CD14-positive monocyte (primary cell): Measurements from ENCODE around the gene DSTN. TPM values are rescaled to one million over a fixed set of nuclear protein-coding genes. Genes with fewer than 3 reads are reported as not detected.
"Not testable (repeated sequence)": the region's sequence is repeated elsewhere in the genome, so short reads cannot be mapped to it uniquely, and the experiment has no call there.

Source experiments
- DNase-seq, 3 donors: peaks; one replicate each; pipeline ENCODE4 v3.0.0-alpha.2; 2011 to 2022
- H2AFZ ChIP-seq: 2 replicates; pipeline ENCODE4 v1.6.0; 2012; ENCODE audit warnings: mild to moderate bottlenecking, low read depth, low read length, inconsistent platforms; ENCODE audit not compliant: insufficient read depth, poor library complexity, severe bottlenecking
- H3K27ac ChIP-seq, 2 donors: 1 replicate in 1 of 2; 2 replicates in 1 of 2; pipeline ENCODE4 v1.5.1; 2012 to 2013; ENCODE audit warnings: low read length in 2 of 2, control low read depth in 1 of 2, inconsistent platforms in 1 of 2, low read depth in 1 of 2, mild to moderate bottlenecking in 1 of 2
- H3K27me3 ChIP-seq, 2 donors: one replicate each; pipeline versions ENCODE4 v1.6.0 to v1.6.1; 2011 to 2013; ENCODE audit warnings: low read length in 2 of 2; ENCODE audit not compliant: control insufficient read depth in 2 of 2, insufficient read depth in 2 of 2
- H3K36me3 ChIP-seq, 2 donors: replicated peaks in 1 of 2; 1 replicate in 1 of 2; 2 replicates in 1 of 2; pipeline versions ENCODE4 v1.5.1 to v1.6.1; 2012 to 2013; ENCODE audit warnings: low read length in 2 of 2, control low read depth in 1 of 2, inconsistent platforms in 1 of 2, mild to moderate bottlenecking in 1 of 2; ENCODE audit not compliant: insufficient read depth in 2 of 2, control insufficient read depth in 1 of 2
- H3K4me1 ChIP-seq, 2 donors: 1 replicate in 1 of 2; 2 replicates in 1 of 2; pipeline versions ENCODE4 v1.5.1 to v1.6.1; 2012 to 2013; ENCODE audit warnings: low read length in 2 of 2, control low read depth in 1 of 2, inconsistent platforms in 1 of 2, mild to moderate bottlenecking in 1 of 2, moderate library complexity in 1 of 2; ENCODE audit not compliant: insufficient read depth in 2 of 2, control insufficient read depth in 1 of 2
- H3K4me2 ChIP-seq: replicated peaks from 2 replicates; pipeline ENCODE3; 2012; ENCODE audit warnings: low read length, moderate library complexity, mild to moderate bottlenecking; ENCODE audit not compliant: poor library complexity, severe bottlenecking; ENCODE audit errors: extremely low read depth
- H3K4me3 ChIP-seq, 3 experiments: fragments of 200-600 bp in 1 of 3; sonication (generic) in 1 of 3; replicated peaks in 1 of 3; 1 replicate in 2 of 3; 2 replicates in 1 of 3; pipeline ENCODE4 v1.5.1; 2011 to 2013; ENCODE audit warnings: low read length in 3 of 3, mild to moderate bottlenecking in 3 of 3, control low read depth in 2 of 3, low read depth in 2 of 3, inconsistent platforms in 1 of 3, moderate library complexity in 1 of 3
- H3K79me2 ChIP-seq: 2 replicates; pipeline ENCODE4 v1.6.0; 2012; ENCODE audit warnings: mild to moderate bottlenecking, control low read depth, inconsistent platforms, low read length, moderate library complexity; ENCODE audit not compliant: insufficient read depth
- H3K9ac ChIP-seq: 2 replicates; pipeline ENCODE4 v1.6.0; 2017; ENCODE audit warnings: low read length, mild to moderate bottlenecking; ENCODE audit not compliant: insufficient read depth, poor library complexity, severe bottlenecking
- H3K9me3 ChIP-seq, 2 donors: replicated peaks in 1 of 2; 1 replicate in 1 of 2; 2 replicates in 1 of 2; pipeline versions ENCODE4 v1.5.1 to v1.6.1; 2012 to 2013; ENCODE audit warnings: low read length in 2 of 2, control low read depth in 1 of 2; ENCODE audit not compliant: control insufficient read depth in 1 of 2, insufficient read depth in 1 of 2
- H4K20me1 ChIP-seq: 2 replicates; pipeline ENCODE4 v1.6.0; 2012; ENCODE audit warnings: mild to moderate bottlenecking, low read length, control low read depth, moderate library complexity; ENCODE audit not compliant: insufficient read depth
- H3K27ac Mint-ChIP-seq, 7 donors: one replicate each; pipeline ENCODE4 v1.8.0; 2020; ENCODE audit warnings: mild to moderate bottlenecking in 7 of 7, mixed read lengths in 7 of 7, moderate library complexity in 6 of 7, inconsistent platforms in 2 of 7
- H3K27me3 Mint-ChIP-seq, 3 donors: one replicate each; pipeline ENCODE4 v1.8.0; 2021 to 2022; ENCODE audit warnings: low read depth in 3 of 3, mild to moderate bottlenecking in 3 of 3, mixed read lengths in 3 of 3, moderate library complexity in 3 of 3, inconsistent platforms in 1 of 3
- H3K36me3 Mint-ChIP-seq, 2 donors: one replicate each; pipeline ENCODE4 v1.8.0; 2020; ENCODE audit warnings: mixed read lengths in 2 of 2, inconsistent platforms in 1 of 2, mild to moderate bottlenecking in 1 of 2
- H3K4me1 Mint-ChIP-seq: one replicate; pipeline ENCODE4 v1.8.0; 2020; ENCODE audit warnings: mild to moderate bottlenecking, mixed read lengths
- H3K4me3 Mint-ChIP-seq, 2 donors: one replicate each; pipeline ENCODE4 v1.8.0; 2020; ENCODE audit warnings: mild to moderate bottlenecking in 2 of 2, mixed read lengths in 2 of 2, moderate library complexity in 1 of 2
- H3K9me3 Mint-ChIP-seq, 7 donors: one replicate each; pipeline ENCODE4 v1.8.0; 2020 to 2022; ENCODE audit warnings: mixed read lengths in 7 of 7, mild to moderate bottlenecking in 6 of 7, moderate library complexity in 6 of 7, inconsistent platforms in 2 of 7
- CTCF ChIP-seq: fragments of 200-600 bp; IDR thresholded peaks from one replicate; pipeline ENCODE4 v1.8.0; 2022; ENCODE audit warnings: antibody characterized with exemption, mild to moderate bottlenecking
- WGBS: methylation state at CpG from one replicate; pipeline ENCODE4 v1.1.5; 2013; ENCODE audit warnings: missing lambda C conversion rate; ENCODE audit not compliant: insufficient coverage; 5-methylcytosine and 5-hydroxymethylcytosine counted together
- intact Hi-C, 2 donors: fragments of 100-400 bp; cut with micrococcal nuclease; formaldehyde crosslinking; loops; one replicate each; pipeline versions ENCODE4 v1.15.0 to v1.15.1; 2023
- polyA plus RNA-seq, 3 donors: library from polyadenylated mRNA; depleted of rRNA in 1 of 3; unstranded in 2 of 3; stranded (reverse) in 1 of 3; fragments of 300-500 nt in 2 of 3; fragments of >200 nt in 1 of 3; fragmentation: Illumina TruSeq in 2 of 3; gene quantifications; 1 replicate in 2 of 3; 2 replicates in 1 of 3; pipeline ENCODE4 v1.2.3, GENCODE V29; 2012 to 2021

Gene DSTN
- polyA plus RNA-seq, 3 donors, result 15.6 to 63.8 (median 58.4) TPM

- Mint-ChIP-seq H3K4me1 (peaks cover 5% of the 10 kb centered on the region), H3K36me3 (peaks cover 51 to 68% of the 10 kb centered on the region in 2 donors), H3K27ac (peak overlapping the region in 5 of 7 donors; percentile 5 to 47 (median 21)), H3K4me3 (no peak overlapping the region), H3K9me3 (peaks cover 7 to 16% (median 8%) of the 10 kb centered on the region in 7 donors), H3K27me3 (no peaks in the 10 kb centered on the region)
- Histone ChIP-seq H3K36me3 (peaks cover 30 to 74% of the 10 kb centered on the region in 2 donors), H4K20me1 (peaks cover 50% of the 10 kb centered on the region), H2AFZ (no peak overlapping the region), H3K9ac (no peak overlapping the region), H3K27me3 (no peaks in the 10 kb centered on the region), H3K9me3 (peaks cover 0 to 5% of the 10 kb centered on the region in 2 donors), H3K4me3 (no peak overlapping the region), H3K27ac (peak overlapping the region in 1 of 2 donors; percentile 16), H3K4me2 (no peak overlapping the region), H3K79me2 (peaks cover 64% of the 10 kb centered on the region), H3K4me1 (peaks cover 0 to 13% of the 10 kb centered on the region in 2 donors)
- intact Hi-C loops, result no loop called here
- DNase-seq, result no peak
- no peak for TF ChIP-seq CTCF
- 97% methylated on average over 7 of the region's 9 CpGs for WGBS
Measured at GRCh38 chr20:17657898-17658647, 88.2 kb downstream of the DSTN start.

- peaks cover 4% of the 10 kb centered on the region for H3K4me1 Mint-ChIP-seq
- H3K4me1 ChIP-seq, result peaks cover 0 to 13% of the 10 kb centered on the region in 2 donors
- H3K27me3 Mint-ChIP-seq, result no peaks in the 10 kb centered on the region
- H3K4me2 ChIP-seq, result no peak overlapping the region
- no peak overlapping the region for H3K4me3 ChIP-seq
- WGBS, result 100% methylated on average over 2 of the region's 2 CpGs
- peaks cover 49 to 69% of the 10 kb centered on the region in 2 donors for H3K36me3 Mint-ChIP-seq
- H3K27me3 ChIP-seq, result no peaks in the 10 kb centered on the region
- H3K9me3 Mint-ChIP-seq, result peaks cover 7 to 16% (median 8%) of the 10 kb centered on the region in 7 donors
- H3K9me3 ChIP-seq, result peaks cover 0 to 5% of the 10 kb centered on the region in 2 donors
- H3K27ac ChIP-seq, result no peak overlapping the region
- no peak overlapping the region for H3K4me3 Mint-ChIP-seq
- TF ChIP-seq CTCF, result no peak
- H3K36me3 ChIP-seq, result peaks cover 30 to 69% of the 10 kb centered on the region in 2 donors
- H3K79me2 ChIP-seq, result peaks cover 67% of the 10 kb centered on the region
- intact Hi-C loops, result no loop called here
- H3K27ac Mint-ChIP-seq, result peak overlapping the region in 3 of 7 donors; percentile 9 to 21 (median 17)
- no peak overlapping the region for H3K9ac ChIP-seq
- DNase-seq, result no peak
- H4K20me1 ChIP-seq, result peaks cover 52% of the 10 kb centered on the region
- H2AFZ ChIP-seq, result no peak overlapping the region
Measured at GRCh38 chr20:17658648-17658993, 88.7 kb downstream of the DSTN start.

GRCh38 chr20:17659344-17659743 lies 89.5 kb downstream of the DSTN start:
- H3K4me2 ChIP-seq, H3K27me3 ChIP-seq, H3K27me3 Mint-ChIP-seq, H3K4me3 ChIP-seq, H3K4me3 Mint-ChIP-seq, H2AFZ ChIP-seq, intact Hi-C loops, H3K9me3 ChIP-seq, DNase-seq, H3K4me1 Mint-ChIP-seq, H3K9ac ChIP-seq: not testable (repeated sequence)
- Mint-ChIP-seq H3K9me3 (peaks cover 7 to 16% (median 8%) of the 10 kb centered on the region in 7 donors), H3K27ac (peak overlapping the region in 1 of 7 donors; percentile 87), H3K36me3 (peaks cover 45 to 64% of the 10 kb centered on the region in 2 donors)
- WGBS, result 100% methylated on average over 1 of the region's 7 CpGs
- peaks cover 0 to 13% of the 10 kb centered on the region in 2 donors for H3K4me1 ChIP-seq
- peaks cover 67% of the 10 kb centered on the region for H3K79me2 ChIP-seq
- peaks cover 24 to 63% of the 10 kb centered on the region in 2 donors for H3K36me3 ChIP-seq
- H3K27ac ChIP-seq, result peak overlapping the region in 1 of 2 donors; percentile 42
- peaks cover 53% of the 10 kb centered on the region for H4K20me1 ChIP-seq
